Measurements from ENCODE around the gene UBTD2.

The UBTD2 gene

GRCh38 chr5:172160506-172160905 lies 123.1 kb downstream of the UBTD2 start:
- H3K4me3 ChIP-seq (ENCODE audit: low read depth, low read length): no peak overlapping the region
- CTCF ChIA-PET: interaction anchor here (4.0 kb wide), 1 partner anchor 28 kb away, joined by 16 read pairs; the partner anchor contains the start of gene STK10
- no peak for DNase-seq (ENCODE audit: low read depth, low spot score)
- POLR2A ChIA-PET: no interaction called here
- TF ChIP-seq, protein P1, sequence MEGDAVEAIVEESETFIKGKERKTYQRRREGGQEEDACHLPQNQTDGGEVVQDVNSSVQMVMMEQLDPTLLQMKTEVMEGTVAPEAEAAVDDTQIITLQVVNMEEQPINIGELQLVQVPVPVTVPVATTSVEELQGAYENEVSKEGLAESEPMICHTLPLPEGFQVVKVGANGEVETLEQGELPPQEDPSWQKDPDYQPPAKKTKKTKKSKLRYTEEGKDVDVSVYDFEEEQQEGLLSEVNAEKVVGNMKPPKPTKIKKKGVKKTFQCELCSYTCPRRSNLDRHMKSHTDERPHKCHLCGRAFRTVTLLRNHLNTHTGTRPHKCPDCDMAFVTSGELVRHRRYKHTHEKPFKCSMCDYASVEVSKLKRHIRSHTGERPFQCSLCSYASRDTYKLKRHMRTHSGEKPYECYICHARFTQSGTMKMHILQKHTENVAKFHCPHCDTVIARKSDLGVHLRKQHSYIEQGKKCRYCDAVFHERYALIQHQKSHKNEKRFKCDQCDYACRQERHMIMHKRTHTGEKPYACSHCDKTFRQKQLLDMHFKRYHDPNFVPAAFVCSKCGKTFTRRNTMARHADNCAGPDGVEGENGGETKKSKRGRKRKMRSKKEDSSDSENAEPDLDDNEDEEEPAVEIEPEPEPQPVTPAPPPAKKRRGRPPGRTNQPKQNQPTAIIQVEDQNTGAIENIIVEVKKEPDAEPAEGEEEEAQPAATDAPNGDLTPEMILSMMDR (IDR thresholded peaks at IDR 0.05; ENCODE audit: insufficient read depth, low read length, missing control alignments): no peak

All from AG04449 (cell line).